Measurements from ENCODE around the gene SLC17A2.

Gene SLC17A2

GRCh38 chr6:25886066-25886465 is 44.4 kb downstream of the SLC17A2 start:
- Histone ChIP-seq H3K27ac (ENCODE audit: low read length, poor library complexity, severe bottlenecking) (peak overlapping the region; percentile 57), H3K36me3 (ENCODE audit: control insufficient read depth in 1 of 2, insufficient read depth in 2 of 2, low read depth in 1 of 2, low read length in 2 of 2) (peaks cover 0 to 5% of the 10 kb centered on the region in 2 experiments), H3K27me3 (ENCODE audit: control insufficient read depth in 1 of 2, insufficient read depth in 1 of 2, low read length in 2 of 2) (no peaks in the 10 kb centered on the region), H3K4ac (ENCODE audit: low read depth in 1 of 2, low read length in 2 of 2) (no peak overlapping the region), H3K4me1 (ENCODE audit: control insufficient read depth, insufficient read depth, low read depth, low read length) (peaks cover 4% of the 10 kb centered on the region), H3K79me1 (replicated peaks; ENCODE audit: low read length, poor library complexity, severe bottlenecking) (no peaks in the 10 kb centered on the region), H2BK120ac (ENCODE audit: low read depth, low read length) (no peak overlapping the region), H2BK5ac (ENCODE audit: low read depth, low read length, poor library complexity, severe bottlenecking) (no peak overlapping the region), H3K23ac (ENCODE audit: low read length in 2 of 2) (no peak overlapping the region), H2BK15ac (ENCODE audit: low read depth, poor library complexity, severe bottlenecking) (no peak overlapping the region), H3K4me3 (ENCODE audit: insufficient read depth in 1 of 2, low read depth in 1 of 2, low read length in 2 of 2) (no peak overlapping the region), H4K8ac (ENCODE audit: low read length) (no peak overlapping the region), H2BK12ac (ENCODE audit: low read length in 2 of 2) (no peak overlapping the region), H4K91ac (ENCODE audit: low read length) (no peak overlapping the region), H3K9me3 (ENCODE audit: control insufficient read depth, low read length) (no peaks in the 10 kb centered on the region), H3K9ac (ENCODE audit: low read length) (no peak overlapping the region), H2AK5ac (ENCODE audit: low read length, severe bottlenecking) (no peak overlapping the region), H3K14ac (ENCODE audit: low read length in 2 of 2) (no peak overlapping the region), H2AFZ (ENCODE audit: low read depth, low read length) (no peak overlapping the region), H3K18ac (ENCODE audit: low read depth in 1 of 2, low read length in 2 of 2) (no peak overlapping the region), H3K4me2 (ENCODE audit: low read length, poor library complexity, severe bottlenecking) (no peak overlapping the region)
- WGBS = 93% methylated on average over 2 of the region's 2 CpGs
- no peak for DNase-seq

- Histone ChIP-seq H2BK5ac (ENCODE audit: low read depth, low read length, poor library complexity, severe bottlenecking) (peak overlapping the region; percentile 86), H4K91ac (ENCODE audit: low read length) (no peak overlapping the region), H2BK120ac (ENCODE audit: low read depth, low read length) (no peak overlapping the region), H2AK5ac (ENCODE audit: low read length, severe bottlenecking) (no peak overlapping the region), H2BK12ac (ENCODE audit: low read length in 2 of 2) (no peak overlapping the region), H3K4me1 (ENCODE audit: control insufficient read depth, insufficient read depth, low read depth, low read length) (peaks cover 4% of the 10 kb centered on the region), H3K27ac (ENCODE audit: low read length, poor library complexity, severe bottlenecking) (peak overlapping the region; percentile 99), H3K9me3 (ENCODE audit: control insufficient read depth, low read length) (no peaks in the 10 kb centered on the region), H3K4me2 (ENCODE audit: low read length, poor library complexity, severe bottlenecking) (no peak overlapping the region), H4K8ac (ENCODE audit: low read length) (no peak overlapping the region), H3K18ac (ENCODE audit: low read depth in 1 of 2, low read length in 2 of 2) (no peak overlapping the region), H2AFZ (ENCODE audit: low read depth, low read length) (no peak overlapping the region), H3K4me3 (ENCODE audit: insufficient read depth in 1 of 2, low read depth in 1 of 2, low read length in 2 of 2) (no peak overlapping the region), H3K79me1 (replicated peaks; ENCODE audit: low read length, poor library complexity, severe bottlenecking) (no peaks in the 10 kb centered on the region), H3K9ac (ENCODE audit: low read length) (no peak overlapping the region), H3K36me3 (ENCODE audit: control insufficient read depth in 1 of 2, insufficient read depth in 2 of 2, low read depth in 1 of 2, low read length in 2 of 2) (peaks cover 0 to 5% of the 10 kb centered on the region in 2 experiments), H3K23ac (ENCODE audit: low read length in 2 of 2) (no peak overlapping the region), H3K14ac (ENCODE audit: low read length in 2 of 2) (no peak overlapping the region), H3K27me3 (ENCODE audit: control insufficient read depth in 1 of 2, insufficient read depth in 1 of 2, low read length in 2 of 2) (no peaks in the 10 kb centered on the region), H2BK15ac (ENCODE audit: low read depth, poor library complexity, severe bottlenecking) (no peak overlapping the region), H3K4ac (ENCODE audit: low read depth in 1 of 2, low read length in 2 of 2) (no peak overlapping the region)
- peak; percentile 33 for DNase-seq
- WGBS = 51% methylated on average over 2 of the region's 2 CpGs
Observed at GRCh38 chr6:25883991-25884390, 46.5 kb downstream of the SLC17A2 start.

GRCh38 chr6:25883536-25883935 is 47.0 kb downstream of the SLC17A2 start:
- Histone ChIP-seq H3K4me3 (ENCODE audit: insufficient read depth in 1 of 2, low read depth in 1 of 2, low read length in 2 of 2) (no peak overlapping the region), H3K4ac (ENCODE audit: low read depth in 1 of 2, low read length in 2 of 2) (no peak overlapping the region), H3K79me1 (replicated peaks; ENCODE audit: low read length, poor library complexity, severe bottlenecking) (no peaks in the 10 kb centered on the region), H2AFZ (ENCODE audit: low read depth, low read length) (no peak overlapping the region), H3K4me1 (ENCODE audit: control insufficient read depth, insufficient read depth, low read depth, low read length) (peaks cover 4% of the 10 kb centered on the region), H3K9ac (ENCODE audit: low read length) (no peak overlapping the region), H4K8ac (ENCODE audit: low read length) (no peak overlapping the region), H2BK15ac (ENCODE audit: low read depth, poor library complexity, severe bottlenecking) (no peak overlapping the region), H3K27ac (ENCODE audit: low read length, poor library complexity, severe bottlenecking) (peak overlapping the region; percentile 99), H4K91ac (ENCODE audit: low read length) (no peak overlapping the region), H3K14ac (ENCODE audit: low read length in 2 of 2) (no peak overlapping the region), H3K23ac (ENCODE audit: low read length in 2 of 2) (no peak overlapping the region), H2BK5ac (ENCODE audit: low read depth, low read length, poor library complexity, severe bottlenecking) (peak overlapping the region; percentile 86), H3K18ac (ENCODE audit: low read depth in 1 of 2, low read length in 2 of 2) (no peak overlapping the region), H2BK120ac (ENCODE audit: low read depth, low read length) (no peak overlapping the region), H3K4me2 (ENCODE audit: low read length, poor library complexity, severe bottlenecking) (no peak overlapping the region), H2AK5ac (ENCODE audit: low read length, severe bottlenecking) (peak overlapping the region; percentile 92), H3K27me3 (ENCODE audit: control insufficient read depth in 1 of 2, insufficient read depth in 1 of 2, low read length in 2 of 2) (no peaks in the 10 kb centered on the region), H3K36me3 (ENCODE audit: control insufficient read depth in 1 of 2, insufficient read depth in 2 of 2, low read depth in 1 of 2, low read length in 2 of 2) (peaks cover 0 to 5% of the 10 kb centered on the region in 2 experiments), H2BK12ac (ENCODE audit: low read length in 2 of 2) (no peak overlapping the region), H3K9me3 (ENCODE audit: control insufficient read depth, low read length) (no peaks in the 10 kb centered on the region)
- WGBS = 79% methylated on average over 1 of the region's 1 CpG
- peak; percentile 13 for DNase-seq

GRCh38 chr6:25882051-25882496 is 48.4 kb downstream of the SLC17A2 start:
- no peaks in the 10 kb centered on the region for H3K27me3 ChIP-seq (ENCODE audit: control insufficient read depth in 1 of 2, insufficient read depth in 1 of 2, low read length in 2 of 2)
- no peak overlapping the region for H3K4ac ChIP-seq (ENCODE audit: low read depth in 1 of 2, low read length in 2 of 2)
- H4K8ac ChIP-seq (ENCODE audit: low read length) = no peak overlapping the region
- H2BK15ac ChIP-seq (ENCODE audit: low read depth, poor library complexity, severe bottlenecking) = peak overlapping the region; percentile 26
- no peak overlapping the region for H3K27ac ChIP-seq (ENCODE audit: low read length, poor library complexity, severe bottlenecking)
- peak overlapping the region in 1 of 2 experiments; percentile 49 for H3K4me3 ChIP-seq (ENCODE audit: insufficient read depth in 1 of 2, low read depth in 1 of 2, low read length in 2 of 2)
- no peak overlapping the region for H4K91ac ChIP-seq (ENCODE audit: low read length)
- DNase-seq = no peak
- H2AK5ac ChIP-seq (ENCODE audit: low read length, severe bottlenecking) = peak overlapping the region; percentile 97
- H3K4me2 ChIP-seq (ENCODE audit: low read length, poor library complexity, severe bottlenecking) = no peak overlapping the region
- H3K23ac ChIP-seq (ENCODE audit: low read length in 2 of 2) = no peak overlapping the region
- peak overlapping the region; percentile 33 for H2BK5ac ChIP-seq (ENCODE audit: low read depth, low read length, poor library complexity, severe bottlenecking)
- H3K14ac ChIP-seq (ENCODE audit: low read length in 2 of 2) = peak overlapping the region in 1 of 2 experiments; percentile 55
- H3K36me3 ChIP-seq (ENCODE audit: control insufficient read depth in 1 of 2, insufficient read depth in 2 of 2, low read depth in 1 of 2, low read length in 2 of 2) = peaks cover 0 to 5% of the 10 kb centered on the region in 2 experiments
- WGBS = 60% methylated on average over 28 of the region's 28 CpGs
- no peak overlapping the region for H3K18ac ChIP-seq (ENCODE audit: low read depth in 1 of 2, low read length in 2 of 2)
- no peak overlapping the region for H3K9ac ChIP-seq (ENCODE audit: low read length)
- no peak overlapping the region for H2BK120ac ChIP-seq (ENCODE audit: low read depth, low read length)
- peaks cover 4% of the 10 kb centered on the region for H3K4me1 ChIP-seq (ENCODE audit: control insufficient read depth, insufficient read depth, low read depth, low read length)
- no peak overlapping the region for H2BK12ac ChIP-seq (ENCODE audit: low read length in 2 of 2)
- no peaks in the 10 kb centered on the region for H3K79me1 ChIP-seq (replicated peaks; ENCODE audit: low read length, poor library complexity, severe bottlenecking)
- no peak overlapping the region for H2AFZ ChIP-seq (ENCODE audit: low read depth, low read length)
- H3K9me3 ChIP-seq (ENCODE audit: control insufficient read depth, low read length) = no peaks in the 10 kb centered on the region

All from mesenchymal stem cell (in vitro differentiated cells and primary cell).